Midbrain (tissue), 1 donor: ENCODE results near the gene UCP2.

Experiments used
- DNase-seq: peaks from one replicate; lab custom pipeline; 2025; lab: John Stamatoyannopoulos, UW

UCP2 gene, protein sequence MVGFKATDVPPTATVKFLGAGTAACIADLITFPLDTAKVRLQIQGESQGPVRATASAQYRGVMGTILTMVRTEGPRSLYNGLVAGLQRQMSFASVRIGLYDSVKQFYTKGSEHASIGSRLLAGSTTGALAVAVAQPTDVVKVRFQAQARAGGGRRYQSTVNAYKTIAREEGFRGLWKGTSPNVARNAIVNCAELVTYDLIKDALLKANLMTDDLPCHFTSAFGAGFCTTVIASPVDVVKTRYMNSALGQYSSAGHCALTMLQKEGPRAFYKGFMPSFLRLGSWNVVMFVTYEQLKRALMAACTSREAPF

DNA sequence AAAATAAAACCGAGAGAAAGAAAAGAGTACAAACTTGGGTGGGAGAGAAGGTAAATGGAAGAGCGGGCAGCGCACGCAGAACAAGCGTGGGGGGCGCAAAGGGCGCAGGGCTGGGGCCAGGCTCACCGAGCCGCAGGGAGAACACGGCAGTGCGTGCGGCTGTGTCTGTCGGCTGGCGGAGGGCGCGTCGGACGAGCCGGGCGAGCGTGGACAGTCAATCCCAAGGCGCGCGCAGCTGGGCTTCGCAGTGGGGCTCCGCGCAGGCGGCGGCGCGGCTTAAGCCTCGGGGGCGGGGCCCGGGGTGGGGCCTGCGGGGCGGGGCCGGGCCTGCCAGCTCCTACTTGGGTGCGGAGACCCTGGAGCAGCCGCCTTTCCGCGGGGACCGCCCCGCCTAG lies at the start of gene UCP2:
TSS of gene UCP2 (minus strand) at position 249 of the 395 bp plus-strand sequence. CDS start 4,465 bp downstream, outside the sequence.
- DNase-seq: peak; percentile 78

DNA sequence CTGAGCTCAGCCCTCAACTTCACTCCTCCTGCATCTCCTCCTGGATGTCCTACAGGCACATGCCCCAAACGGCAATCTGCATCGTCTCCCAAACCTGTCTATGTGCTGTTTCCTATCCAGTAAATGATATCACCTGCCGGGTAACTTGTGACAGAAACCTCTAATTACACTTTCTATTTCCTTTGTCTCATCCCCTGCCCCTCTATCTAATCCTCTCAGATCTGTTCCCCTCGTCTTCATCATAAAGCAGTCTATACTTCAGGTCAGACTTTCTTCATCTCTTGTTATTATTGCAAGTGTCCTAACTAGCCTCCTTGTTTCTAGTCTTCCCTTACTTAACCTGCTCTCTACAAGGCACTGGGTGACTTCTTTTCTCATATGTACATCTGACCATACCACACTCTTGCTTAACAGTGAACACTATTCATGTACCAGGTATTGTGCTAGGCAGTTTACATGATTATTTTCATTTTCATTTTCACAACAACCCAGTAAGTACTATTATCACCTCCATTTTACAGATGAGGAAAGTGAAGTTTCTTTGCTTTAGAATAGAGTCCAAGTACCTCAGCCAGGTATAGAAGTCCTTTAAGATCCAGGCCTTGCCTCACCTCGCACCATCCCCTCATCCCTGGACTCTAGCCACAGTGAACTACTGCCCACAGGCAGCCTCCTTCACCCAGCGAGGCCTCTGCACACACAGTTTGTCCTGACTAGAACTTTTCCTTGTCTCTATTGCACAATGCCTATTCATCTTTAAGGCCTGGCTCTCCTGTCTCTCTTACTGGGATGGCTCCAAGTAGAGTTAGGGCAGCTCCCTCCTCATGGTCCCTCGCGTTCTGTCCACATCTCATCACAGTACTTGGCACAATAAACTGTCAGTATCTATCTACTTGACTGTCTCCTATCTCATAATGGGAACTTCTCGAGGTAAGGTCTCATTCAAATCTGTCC lies 48.4 kb upstream of the UCP2 start:
- DNase-seq: no peak

GRCh38 chr11:74025467-74026166 lies 43.0 kb upstream of the UCP2 start:
- DNase-seq: no peak

DNA sequence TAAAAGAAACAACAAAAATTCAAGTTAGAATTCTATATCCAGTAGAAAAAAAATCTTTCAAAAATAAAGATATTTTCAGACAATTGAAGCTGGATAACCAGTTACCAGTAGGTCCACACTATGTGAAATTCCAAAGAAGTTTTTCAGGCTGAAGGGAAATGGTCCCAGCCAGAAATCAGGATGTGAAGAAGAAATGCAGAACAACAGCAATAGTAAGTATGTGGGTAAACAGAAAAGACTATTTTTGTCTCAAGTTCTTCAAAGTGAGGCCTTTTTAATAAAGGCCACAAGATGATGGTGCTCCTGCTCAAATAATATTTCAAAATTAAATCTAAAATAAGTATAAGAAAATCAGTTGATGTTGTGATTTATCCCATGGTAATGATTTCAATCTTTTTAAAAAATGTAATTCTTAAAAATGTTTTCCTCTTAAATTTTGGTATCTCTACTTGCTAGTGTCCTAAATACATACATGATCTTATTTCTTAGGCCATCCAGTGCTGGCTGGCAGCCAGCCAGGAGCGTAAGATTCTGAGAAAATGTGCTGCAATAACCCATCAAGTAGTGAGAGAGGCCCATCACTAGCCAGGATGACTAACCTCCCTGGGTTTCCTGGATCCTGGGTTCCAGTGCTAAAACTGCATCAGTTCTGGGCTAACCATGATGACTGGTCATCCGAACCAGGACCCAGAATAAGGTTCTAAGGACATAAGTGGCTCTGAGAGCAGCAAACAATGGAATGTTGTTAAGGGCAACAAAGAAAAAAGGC lies 41.8 kb upstream of the UCP2 start:
- no peak for DNase-seq

GRCh38 chr11:74023276-74023675 lies 40.6 kb upstream of the UCP2 start:
- no peak for DNase-seq

DNA sequence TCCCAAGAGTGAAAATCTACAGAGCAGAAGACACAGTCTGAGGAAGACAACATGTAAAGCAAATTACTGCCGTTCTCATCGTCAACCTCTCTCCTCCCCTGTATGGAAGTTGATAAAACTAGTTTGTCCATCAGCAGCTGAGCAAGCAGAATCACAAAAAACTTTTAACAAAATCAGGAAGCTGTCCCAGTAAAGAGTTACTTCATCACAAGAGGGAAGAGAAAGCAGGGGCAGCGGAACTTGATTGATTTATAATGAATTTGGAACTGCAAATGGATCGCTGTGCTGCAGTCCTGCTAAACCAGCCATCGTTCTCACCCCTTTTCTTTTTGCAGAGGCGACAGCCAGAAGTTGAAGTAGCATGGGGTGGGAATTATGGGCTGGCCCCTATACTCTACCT lies 39.9 kb upstream of the UCP2 start:
- DNase-seq: peak; percentile 17

- DNase-seq: no peak
Measured at GRCh38 chr11:74021998-74022397, 39.4 kb upstream of the UCP2 start.

DNA sequence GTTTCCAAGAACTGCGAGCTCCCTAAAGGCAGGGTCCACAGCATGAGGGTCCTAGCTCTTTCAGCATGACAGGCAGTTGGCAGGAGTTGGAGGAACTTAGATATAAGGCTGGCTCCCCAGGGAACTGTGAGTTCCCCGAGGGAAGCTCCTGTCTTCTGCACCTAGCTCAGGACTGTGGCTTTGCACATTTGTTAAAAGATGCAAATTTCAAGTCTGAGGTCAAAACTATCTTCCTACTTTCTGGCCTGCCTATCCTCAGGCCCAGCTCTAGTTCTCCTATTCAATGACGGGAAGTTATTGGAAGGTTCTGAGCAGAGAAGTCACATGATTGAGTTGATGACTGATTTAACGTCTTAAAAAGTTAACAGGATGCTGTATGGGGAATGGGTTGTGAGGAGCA lies 37.9 kb upstream of the UCP2 start:
- no peak for DNase-seq

- no peak for DNase-seq
Measured at GRCh38 chr11:74019860-74020259, 37.2 kb upstream of the UCP2 start.

DNA sequence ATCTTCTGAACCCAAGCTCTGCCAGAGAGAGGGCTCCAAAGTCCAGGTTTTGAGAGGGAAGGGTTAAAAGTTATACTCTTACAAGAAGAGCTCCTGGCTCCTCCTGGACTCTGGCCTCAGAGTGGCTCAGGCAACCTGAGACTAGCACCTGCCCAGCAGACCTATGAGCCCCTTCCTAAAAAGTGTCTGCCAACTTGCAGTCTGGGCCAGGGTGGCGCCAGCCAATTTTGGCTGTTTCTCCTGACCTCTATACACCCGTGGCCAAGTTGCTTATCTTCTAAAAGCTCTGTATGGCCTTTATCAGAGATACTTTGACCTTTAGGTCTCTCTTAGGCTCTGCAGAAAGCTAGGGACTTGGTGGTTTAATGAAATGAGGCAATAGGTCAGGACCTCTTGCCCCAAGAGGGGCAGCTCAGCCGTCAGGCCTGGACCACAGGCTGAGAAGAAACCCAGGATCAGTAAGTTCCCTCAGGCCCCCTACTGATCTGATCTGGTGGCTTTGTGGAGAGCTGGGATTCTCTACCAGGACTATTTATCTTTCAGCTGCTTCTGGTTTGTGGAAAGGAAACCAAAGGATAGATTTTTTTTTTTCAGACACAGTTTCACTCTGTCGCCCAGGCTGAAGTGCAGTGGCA lies 36.6 kb upstream of the UCP2 start:
- DNase-seq: no peak

GRCh38 chr11:74018331-74019005 lies 35.8 kb upstream of the UCP2 start:
- peak; percentile 43 for DNase-seq

DNA sequence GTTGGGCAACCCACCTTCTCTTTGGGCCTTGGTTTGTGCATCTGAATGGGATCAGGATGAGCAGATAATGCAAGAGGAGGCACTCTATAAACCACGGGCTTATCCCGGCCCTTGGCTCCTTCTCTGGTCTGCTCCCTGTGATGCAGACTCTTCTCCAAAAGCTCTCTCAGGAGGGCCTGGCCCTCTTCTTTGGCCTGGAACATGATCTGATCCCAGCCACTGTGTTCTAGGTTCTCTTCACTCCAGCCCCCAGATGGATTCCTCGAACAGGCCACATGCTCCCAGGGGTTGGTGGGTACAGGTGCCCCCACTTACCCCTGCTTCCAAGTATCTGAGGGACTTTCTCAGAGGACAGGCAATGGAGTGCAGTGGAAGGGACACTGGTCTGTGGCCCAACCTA lies 35.0 kb upstream of the UCP2 start:
- no peak for DNase-seq

DNA sequence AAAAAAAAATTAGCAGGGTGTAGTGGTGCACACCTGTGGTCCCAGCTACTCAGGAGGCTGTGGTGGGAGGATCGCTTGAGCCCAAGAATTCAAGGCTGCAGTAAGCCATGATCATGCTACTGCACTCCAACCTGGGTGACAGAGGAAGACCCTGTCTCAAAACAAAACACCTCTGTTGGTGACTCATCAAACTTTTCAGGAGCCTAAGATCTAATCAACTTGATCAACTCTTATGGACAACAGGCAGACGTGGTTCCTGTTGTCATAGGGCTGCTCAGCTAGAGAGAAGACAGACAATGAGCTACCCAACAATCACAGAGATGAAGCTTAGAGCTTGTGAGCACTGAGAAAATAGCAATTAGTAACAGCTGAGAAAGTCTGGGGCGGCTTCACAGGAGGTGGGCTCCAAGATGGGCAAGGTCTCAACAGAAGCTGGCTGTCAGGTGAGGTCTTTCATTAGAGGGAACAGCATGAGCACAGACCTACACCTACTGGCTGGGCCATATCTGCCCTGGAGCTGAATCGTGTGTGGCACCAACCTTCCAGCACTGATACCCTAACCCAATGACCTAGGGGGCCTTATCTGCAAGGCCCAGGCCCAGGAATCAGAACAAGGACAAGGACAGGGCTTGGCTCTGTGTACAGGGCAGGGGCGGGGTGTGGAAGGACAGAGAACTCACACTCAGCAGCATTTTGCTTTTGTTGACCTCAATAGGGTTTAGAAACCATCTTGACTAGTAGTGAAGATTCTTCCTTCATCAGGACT lies 33.5 kb upstream of the UCP2 start:
- no peak for DNase-seq

DNA sequence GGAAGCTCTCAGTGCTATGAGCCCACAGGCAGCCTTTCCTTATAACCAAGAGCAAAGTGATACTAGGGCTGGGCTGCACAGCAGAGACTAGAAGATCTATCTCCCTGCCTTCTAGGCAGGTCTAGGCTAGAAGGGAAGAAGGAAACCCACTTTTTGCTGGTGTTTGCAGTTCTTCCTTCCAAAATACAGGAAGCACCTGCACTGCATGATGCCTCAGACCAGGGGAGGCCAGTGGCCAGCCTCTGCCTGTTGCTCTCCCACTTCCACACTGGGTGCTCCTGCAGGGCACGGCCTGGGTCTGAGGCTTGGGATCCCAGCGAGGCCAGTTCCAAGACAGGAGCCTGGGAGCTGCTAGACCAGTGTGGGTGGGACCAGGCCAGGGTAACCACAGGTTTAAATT lies 32.2 kb upstream of the UCP2 start:
- DNase-seq: no peak

- no peak for DNase-seq
Measured at GRCh38 chr11:74013141-74013540, 30.5 kb upstream of the UCP2 start.

DNA sequence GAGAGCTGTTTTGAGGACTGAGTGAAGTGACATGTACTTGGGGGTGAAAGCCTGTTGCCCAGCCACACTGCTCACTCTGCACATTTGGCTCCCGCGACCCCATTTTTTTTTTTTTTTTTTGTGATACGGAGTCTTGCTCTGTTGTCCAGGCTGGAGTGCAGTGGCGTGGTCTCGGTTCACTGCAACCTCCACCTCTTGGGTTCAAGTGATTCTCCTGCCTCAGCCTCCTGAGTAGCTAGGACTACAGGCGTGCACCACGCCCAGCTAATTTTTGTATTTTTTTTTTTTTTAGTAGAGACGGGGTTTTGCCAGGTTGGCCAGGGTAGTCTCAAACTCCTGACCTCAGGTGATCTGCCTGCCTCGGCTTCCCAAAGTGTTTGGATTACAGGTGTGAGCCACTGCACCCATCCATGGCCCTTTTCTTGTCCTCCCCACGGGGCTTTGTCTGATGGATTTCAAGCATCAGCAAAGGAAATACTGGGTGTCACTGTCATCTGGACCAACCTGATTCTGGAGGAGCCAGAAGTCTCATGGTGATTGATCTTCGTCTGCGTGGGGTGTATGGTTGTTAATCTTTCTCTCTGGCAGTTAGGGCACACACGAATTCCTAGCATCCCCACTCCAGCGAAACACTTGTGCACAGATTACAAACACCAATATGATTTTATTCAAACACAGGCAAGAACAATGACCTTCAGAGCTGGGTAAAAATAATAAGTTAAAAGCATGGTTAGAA lies 29.6 kb upstream of the UCP2 start:
- DNase-seq: no peak

GRCh38 chr11:74011360-74012073 lies 28.9 kb upstream of the UCP2 start:
- DNase-seq: no peak
